ENCODE data around the gene YWHAE.

DNA sequence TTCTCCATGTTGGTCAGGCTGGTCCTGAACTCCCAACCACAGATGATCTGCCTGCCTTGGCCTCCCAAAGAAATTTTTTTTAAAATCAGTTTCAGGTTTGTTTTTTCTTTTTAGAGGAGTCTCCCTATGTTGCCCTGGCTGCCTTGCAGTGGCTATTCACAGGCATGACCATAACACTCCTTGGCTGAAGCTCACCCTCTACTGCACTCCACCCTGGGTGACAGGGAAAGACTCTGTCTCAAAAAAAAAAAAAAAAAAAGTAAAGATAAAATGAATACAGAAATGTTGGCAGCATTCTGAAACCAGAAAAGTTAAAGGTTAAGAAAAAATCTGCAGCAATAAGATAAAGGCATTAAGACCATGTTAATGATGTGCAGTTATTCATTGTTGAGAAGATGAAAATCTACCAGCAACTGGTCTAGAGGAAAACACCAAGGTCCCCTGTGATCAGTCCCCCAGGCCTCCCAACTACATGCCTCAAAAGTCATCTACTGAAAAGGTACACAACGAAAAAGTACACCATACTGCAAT lies 15.1 kb downstream of the YWHAE start:
- TF ChIP-seq POLR2A (IDR thresholded peaks at IDR 0.05; ENCODE audit: low read depth, low read length) (no peak), SMC3 (IDR thresholded peaks at IDR 0.05; ENCODE audit: low read depth, low read length) (no peak), MAZ (IDR thresholded peaks at IDR 0.05; ENCODE audit: borderline replicate concordance, low read depth, low read length) (no peak), ELK1 (IDR thresholded peaks at IDR 0.05; ENCODE audit: borderline replicate concordance, low read depth, low read length) (no peak), RFX5 (IDR thresholded peaks at IDR 0.05; ENCODE audit: low read depth, low read length) (no peak), RAD21 (IDR thresholded peaks at IDR 0.05; ENCODE audit: low read length) (no peak), CEBPB (IDR thresholded peaks at IDR 0.05; ENCODE audit: low read depth, low read length) (no peak), RCOR1 (IDR thresholded peaks at IDR 0.05; ENCODE audit: insufficient replicate concordance, low read length) (no peak), MAFK (IDR thresholded peaks at IDR 0.05; ENCODE audit: low read depth, low read length) (no peak), CHD1 (IDR thresholded peaks at IDR 0.05; ENCODE audit: low read depth, low read length) (no peak), BHLHE40 (IDR thresholded peaks at IDR 0.05; ENCODE audit: low read depth, low read length) (no peak)
- TF ChIP-seq, protein P1, sequence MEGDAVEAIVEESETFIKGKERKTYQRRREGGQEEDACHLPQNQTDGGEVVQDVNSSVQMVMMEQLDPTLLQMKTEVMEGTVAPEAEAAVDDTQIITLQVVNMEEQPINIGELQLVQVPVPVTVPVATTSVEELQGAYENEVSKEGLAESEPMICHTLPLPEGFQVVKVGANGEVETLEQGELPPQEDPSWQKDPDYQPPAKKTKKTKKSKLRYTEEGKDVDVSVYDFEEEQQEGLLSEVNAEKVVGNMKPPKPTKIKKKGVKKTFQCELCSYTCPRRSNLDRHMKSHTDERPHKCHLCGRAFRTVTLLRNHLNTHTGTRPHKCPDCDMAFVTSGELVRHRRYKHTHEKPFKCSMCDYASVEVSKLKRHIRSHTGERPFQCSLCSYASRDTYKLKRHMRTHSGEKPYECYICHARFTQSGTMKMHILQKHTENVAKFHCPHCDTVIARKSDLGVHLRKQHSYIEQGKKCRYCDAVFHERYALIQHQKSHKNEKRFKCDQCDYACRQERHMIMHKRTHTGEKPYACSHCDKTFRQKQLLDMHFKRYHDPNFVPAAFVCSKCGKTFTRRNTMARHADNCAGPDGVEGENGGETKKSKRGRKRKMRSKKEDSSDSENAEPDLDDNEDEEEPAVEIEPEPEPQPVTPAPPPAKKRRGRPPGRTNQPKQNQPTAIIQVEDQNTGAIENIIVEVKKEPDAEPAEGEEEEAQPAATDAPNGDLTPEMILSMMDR (conservative IDR thresholded peaks at IDR 0.05; ENCODE audit: low read depth, low read length): no peak
